ENCODE data around the gene IFIT2.

Gene IFIT2

DNA sequence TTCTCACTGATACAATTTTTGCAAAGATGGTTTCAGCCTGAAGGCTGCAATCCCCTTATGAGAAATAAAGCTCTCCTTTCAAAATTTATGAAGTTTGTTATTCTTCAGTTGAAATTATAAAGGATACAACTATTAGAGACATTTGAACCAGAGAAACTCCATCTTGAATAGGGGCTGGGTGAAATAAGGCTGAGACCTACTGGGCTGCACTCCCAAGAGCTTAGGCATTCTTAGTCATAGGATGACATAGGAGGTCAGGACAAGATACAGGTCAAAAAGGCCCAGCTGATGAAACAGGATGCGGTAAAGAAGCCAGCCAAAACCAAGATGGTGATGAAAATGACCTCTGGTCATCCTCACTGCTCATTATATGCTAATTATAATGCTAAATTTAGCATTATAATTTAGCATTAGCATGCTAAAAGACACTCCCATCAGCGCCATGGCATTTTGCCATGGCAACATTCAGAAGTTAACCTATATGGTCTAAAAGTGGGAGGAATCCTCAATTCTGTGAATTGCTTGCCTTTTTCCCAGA, 53.6 kb downstream of the IFIT2 start:
- Histone ChIP-seq H3K9me3 (replicated peaks; ENCODE audit: insufficient read depth, low read length) (no peaks in the 10 kb centered on the region), H3K4me1 (ENCODE audit: low read length) (peaks cover 26% of the 10 kb centered on the region), H3K4me3 (ENCODE audit: low read length) (no peak overlapping the region), H3K27ac (ENCODE audit: low read length) (no peak overlapping the region), H4K20me1 (ENCODE audit: insufficient read depth, low read length) (no peaks in the 10 kb centered on the region), H3K4me2 (ENCODE audit: low read depth, low read length) (no peak overlapping the region), H3F3A (ENCODE audit: insufficient read depth, low read length) (peaks cover 20% of the 10 kb centered on the region), H3K36me3 (replicated peaks; ENCODE audit: insufficient read depth, low read length) (no peaks in the 10 kb centered on the region), H3K9ac (ENCODE audit: low read length) (no peak overlapping the region), H3K9me2 (replicated peaks; ENCODE audit: insufficient read depth, low read length) (no peaks in the 10 kb centered on the region), H2AFZ (ENCODE audit: low read length) (no peak overlapping the region), H3K27me3 (replicated peaks; ENCODE audit: insufficient read depth, low read length) (no peaks in the 10 kb centered on the region), H3K79me2 (ENCODE audit: low read length) (no peaks in the 10 kb centered on the region)
- no peak for TF ChIP-seq EZH2 (optimal IDR thresholded peaks at IDR 0.05; ENCODE audit: low read depth, low read length)
- no peak for TF ChIP-seq EZH2phosphoT487 (IDR thresholded peaks at IDR 0.05; ENCODE audit: low read length)
- TF ChIP-seq, protein P1, sequence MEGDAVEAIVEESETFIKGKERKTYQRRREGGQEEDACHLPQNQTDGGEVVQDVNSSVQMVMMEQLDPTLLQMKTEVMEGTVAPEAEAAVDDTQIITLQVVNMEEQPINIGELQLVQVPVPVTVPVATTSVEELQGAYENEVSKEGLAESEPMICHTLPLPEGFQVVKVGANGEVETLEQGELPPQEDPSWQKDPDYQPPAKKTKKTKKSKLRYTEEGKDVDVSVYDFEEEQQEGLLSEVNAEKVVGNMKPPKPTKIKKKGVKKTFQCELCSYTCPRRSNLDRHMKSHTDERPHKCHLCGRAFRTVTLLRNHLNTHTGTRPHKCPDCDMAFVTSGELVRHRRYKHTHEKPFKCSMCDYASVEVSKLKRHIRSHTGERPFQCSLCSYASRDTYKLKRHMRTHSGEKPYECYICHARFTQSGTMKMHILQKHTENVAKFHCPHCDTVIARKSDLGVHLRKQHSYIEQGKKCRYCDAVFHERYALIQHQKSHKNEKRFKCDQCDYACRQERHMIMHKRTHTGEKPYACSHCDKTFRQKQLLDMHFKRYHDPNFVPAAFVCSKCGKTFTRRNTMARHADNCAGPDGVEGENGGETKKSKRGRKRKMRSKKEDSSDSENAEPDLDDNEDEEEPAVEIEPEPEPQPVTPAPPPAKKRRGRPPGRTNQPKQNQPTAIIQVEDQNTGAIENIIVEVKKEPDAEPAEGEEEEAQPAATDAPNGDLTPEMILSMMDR (IDR thresholded peaks at IDR 0.05; ENCODE audit: low read length), result no peak
- no peak for DNase-seq

DNA sequence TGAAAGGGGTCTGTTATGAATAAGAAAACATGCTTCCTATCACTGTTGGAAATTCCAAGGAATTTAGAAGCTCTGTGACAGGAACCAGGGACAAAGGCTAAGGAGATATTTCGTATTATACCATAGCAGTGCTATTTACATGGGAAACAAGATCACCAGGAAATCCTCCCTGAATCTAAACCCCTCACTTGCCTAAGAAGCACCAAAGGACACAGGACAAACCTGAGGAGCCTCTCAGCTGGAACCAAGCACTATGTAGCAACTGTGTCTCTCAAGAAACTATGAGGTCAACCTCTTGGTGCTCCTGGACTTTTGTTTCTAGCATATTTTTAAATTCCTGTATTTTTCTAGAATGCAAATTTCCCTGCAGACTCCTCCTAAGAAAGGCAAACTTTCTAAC, 55.2 kb downstream of the IFIT2 start:
- no peaks in the 10 kb centered on the region for H3K79me2 ChIP-seq (ENCODE audit: low read length)
- TF ChIP-seq, protein P1 (IDR thresholded peaks at IDR 0.05; ENCODE audit: low read length), result no peak
- TF ChIP-seq EZH2phosphoT487 (IDR thresholded peaks at IDR 0.05; ENCODE audit: low read length) (no peak), EZH2 (optimal IDR thresholded peaks at IDR 0.05; ENCODE audit: low read depth, low read length) (no peak)
- H3K27me3 ChIP-seq (replicated peaks; ENCODE audit: insufficient read depth, low read length), result no peaks in the 10 kb centered on the region
- H4K20me1 ChIP-seq (ENCODE audit: insufficient read depth, low read length), result no peaks in the 10 kb centered on the region
- H3K9me2 ChIP-seq (replicated peaks; ENCODE audit: insufficient read depth, low read length), result no peaks in the 10 kb centered on the region
- H3K36me3 ChIP-seq (replicated peaks; ENCODE audit: insufficient read depth, low read length), result no peaks in the 10 kb centered on the region
- H3K4me3 ChIP-seq (ENCODE audit: low read length), result no peak overlapping the region
- H3K4me1 ChIP-seq (ENCODE audit: low read length), result peaks cover 14% of the 10 kb centered on the region
- H3K4me2 ChIP-seq (ENCODE audit: low read depth, low read length), result no peak overlapping the region
- DNase-seq, result no peak
- no peak overlapping the region for H2AFZ ChIP-seq (ENCODE audit: low read length)
- peaks cover 4% of the 10 kb centered on the region; the same call in 1 of the 2 replicates for H3F3A ChIP-seq (ENCODE audit: insufficient read depth, low read length)
- H3K9me3 ChIP-seq (replicated peaks; ENCODE audit: insufficient read depth, low read length), result no peaks in the 10 kb centered on the region
- no peak overlapping the region for H3K9ac ChIP-seq (ENCODE audit: low read length)
- H3K27ac ChIP-seq (ENCODE audit: low read length), result no peak overlapping the region

DNA sequence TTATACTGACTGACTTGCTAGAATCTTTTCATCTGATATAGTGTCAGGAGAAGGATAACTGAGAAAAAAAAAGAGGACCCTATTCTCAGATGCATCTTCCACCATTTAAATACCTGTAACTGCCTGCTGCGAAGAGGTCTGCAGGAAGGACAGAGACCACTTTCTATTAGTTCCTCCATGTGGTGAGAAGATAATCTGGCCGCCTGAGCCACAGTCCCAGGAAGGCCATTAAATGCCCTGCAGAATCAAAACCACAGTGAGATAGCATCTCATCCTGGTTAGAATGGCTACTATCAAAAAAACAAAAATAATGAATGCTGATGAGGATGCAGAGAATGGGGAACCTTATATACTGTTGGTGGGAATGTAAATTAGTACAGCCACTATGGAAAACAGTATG, 56.1 kb downstream of the IFIT2 start:
- H3K4me1 ChIP-seq (ENCODE audit: low read length), result peaks cover 9% of the 10 kb centered on the region
- H3K9ac ChIP-seq (ENCODE audit: low read length), result no peak overlapping the region
- no peaks in the 10 kb centered on the region for H3K9me2 ChIP-seq (replicated peaks; ENCODE audit: insufficient read depth, low read length)

More for the DNA sequence above, 56.1 kb downstream of the IFIT2 start:
- TF ChIP-seq EZH2 (optimal IDR thresholded peaks at IDR 0.05; ENCODE audit: low read depth, low read length), result no peak
- TF ChIP-seq EZH2phosphoT487 (IDR thresholded peaks at IDR 0.05; ENCODE audit: low read length), result no peak
- TF ChIP-seq, protein P1 (IDR thresholded peaks at IDR 0.05; ENCODE audit: low read length), result no peak
- Histone ChIP-seq H3K79me2 (ENCODE audit: low read length) (no peaks in the 10 kb centered on the region), H3K27ac (ENCODE audit: low read length) (no peak overlapping the region), H3K9me3 (replicated peaks; ENCODE audit: insufficient read depth, low read length) (no peaks in the 10 kb centered on the region), H4K20me1 (ENCODE audit: insufficient read depth, low read length) (no peaks in the 10 kb centered on the region), H3F3A (ENCODE audit: insufficient read depth, low read length) (no peaks in the 10 kb centered on the region), H2AFZ (ENCODE audit: low read length) (no peak overlapping the region), H3K4me2 (ENCODE audit: low read depth, low read length) (no peak overlapping the region), H3K36me3 (replicated peaks; ENCODE audit: insufficient read depth, low read length) (no peaks in the 10 kb centered on the region), H3K4me3 (ENCODE audit: low read length) (no peak overlapping the region), H3K27me3 (replicated peaks; ENCODE audit: insufficient read depth, low read length) (no peaks in the 10 kb centered on the region)
- DNase-seq, result no peak
